ENCODE results near the gene ZDHHC22.

Gene ZDHHC22

GRCh38 chr14:77125823-77126325 is 15.7 kb downstream of the ZDHHC22 start:
- no peak for DNase-seq

- DNase-seq = no peak
Measured at GRCh38 chr14:77125281-77125801, 16.2 kb downstream of the ZDHHC22 start.

- peak; percentile 38 to 80 (median 58) for DNase-seq
Measured at GRCh38 chr14:77124345-77125280, 17.0 kb downstream of the ZDHHC22 start.

GRCh38 chr14:77123381-77124325 is 17.9 kb downstream of the ZDHHC22 start:
- peak in 1 of 5 experiments; percentile 16 for DNase-seq

- DNase-seq = no peak
Measured at GRCh38 chr14:77122526-77123125, 19.0 kb downstream of the ZDHHC22 start.

- DNase-seq = peak in 2 of 5 experiments; percentile 53 to 91
Measured at GRCh38 chr14:77120771-77121743, 20.5 kb downstream of the ZDHHC22 start.

GRCh38 chr14:77119851-77120250 is 21.7 kb downstream of the ZDHHC22 start:
- DNase-seq = peak in 1 of 5 experiments; percentile 68

GRCh38 chr14:77116172-77116817 is 25.3 kb downstream of the ZDHHC22 start:
- no peak for DNase-seq

- no peak for DNase-seq
Measured at GRCh38 chr14:77114609-77115008, 27.0 kb downstream of the ZDHHC22 start.

- no peak for DNase-seq
Measured at GRCh38 chr14:77113644-77114043, 27.9 kb downstream of the ZDHHC22 start.

GRCh38 chr14:77111021-77111420 is 30.6 kb downstream of the ZDHHC22 start:
- DNase-seq = no peak

- no peak for DNase-seq
Measured at GRCh38 chr14:77110286-77110685, 31.3 kb downstream of the ZDHHC22 start.

GRCh38 chr14:77109656-77110055 is 31.9 kb downstream of the ZDHHC22 start:
- DNase-seq = no peak

GRCh38 chr14:77108753-77109152 is 32.8 kb downstream of the ZDHHC22 start:
- no peak for DNase-seq

GRCh38 chr14:77107228-77107627 is 34.4 kb downstream of the ZDHHC22 start:
- DNase-seq = no peak

- no peak for DNase-seq
Measured at GRCh38 chr14:77106666-77107065, 34.9 kb downstream of the ZDHHC22 start.

- no peak for DNase-seq
Measured at GRCh38 chr14:77105145-77105939, 36.2 kb downstream of the ZDHHC22 start.

GRCh38 chr14:77104393-77104792 is 37.2 kb downstream of the ZDHHC22 start:
- no peak for DNase-seq

GRCh38 chr14:77103951-77104350 is 37.6 kb downstream of the ZDHHC22 start:
- no peak for DNase-seq

GRCh38 chr14:77103475-77103874 is 38.1 kb downstream of the ZDHHC22 start:
- no peak for DNase-seq

Measured in T-helper 2 cell (primary cell).